Fibroblast of villous mesenchyme (primary cell): ENCODE results near the gene PLA2G15. TPM values are rescaled to one million over a fixed set of nuclear protein-coding genes. Genes with fewer than 3 reads are reported as not detected.

ENCODE experiments used
- DNase-seq: peaks from one replicate; pipeline ENCODE4 v3.0.0-alpha.2; 2010; ENCODE audit warnings: low read depth
- H3K4me3 ChIP-seq: 2 replicates; pipeline ENCODE4 v1.5.1; 2011; ENCODE audit warnings: low read depth, mild to moderate bottlenecking, low read length
- total RNA-seq: library from RNA; depleted of rRNA; stranded (reverse); fragments of >200 nt; gene quantifications from 2 replicates; pipeline ENCODE4 v1.2.3, GENCODE V29; 2012
- TF ChIP-seq, protein P1 (sequence below): IDR thresholded peaks from 2 replicates; pipeline ENCODE4 v1.5.1; 2012; ENCODE audit warnings: low read depth, mild to moderate bottlenecking, low read length; ENCODE audit not compliant: insufficient read depth

PLA2G15 gene
- total RNA-seq, 1 donor, result 19.9 TPM

DNA sequence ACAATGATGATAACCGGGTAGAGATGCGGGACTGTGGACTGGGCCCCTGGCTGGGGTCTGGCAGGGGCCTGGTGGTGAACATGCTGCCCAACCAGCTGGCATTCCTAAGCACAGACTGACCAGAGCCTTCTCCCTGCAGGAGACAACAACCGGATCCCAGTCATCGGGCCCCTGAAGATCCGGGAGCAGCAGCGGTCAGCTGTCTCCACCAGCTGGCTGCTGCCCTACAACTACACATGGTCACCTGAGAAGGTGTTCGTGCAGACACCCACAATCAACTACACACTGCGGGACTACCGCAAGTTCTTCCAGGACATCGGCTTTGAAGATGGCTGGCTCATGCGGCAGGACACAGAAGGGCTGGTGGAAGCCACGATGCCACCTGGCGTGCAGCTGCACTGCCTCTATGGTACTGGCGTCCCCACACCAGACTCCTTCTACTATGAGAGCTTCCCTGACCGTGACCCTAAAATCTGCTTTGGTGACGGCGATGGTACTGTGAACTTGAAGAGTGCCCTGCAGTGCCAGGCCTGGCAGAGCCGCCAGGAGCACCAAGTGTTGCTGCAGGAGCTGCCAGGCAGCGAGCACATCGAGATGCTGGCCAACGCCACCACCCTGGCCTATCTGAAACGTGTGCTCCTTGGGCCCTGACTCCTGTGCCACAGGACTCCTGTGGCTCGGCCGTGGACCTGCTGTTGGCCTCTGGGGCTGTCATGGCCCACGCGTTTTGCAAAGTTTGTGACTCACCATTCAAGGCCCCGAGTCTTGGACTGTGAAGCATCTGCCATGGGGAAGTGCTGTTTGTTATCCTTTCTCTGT, 14.0 kb downstream of the PLA2G15 start:
- no peak for DNase-seq
- H3K4me3 ChIP-seq, result no peak overlapping the region
- TF ChIP-seq, protein P1, sequence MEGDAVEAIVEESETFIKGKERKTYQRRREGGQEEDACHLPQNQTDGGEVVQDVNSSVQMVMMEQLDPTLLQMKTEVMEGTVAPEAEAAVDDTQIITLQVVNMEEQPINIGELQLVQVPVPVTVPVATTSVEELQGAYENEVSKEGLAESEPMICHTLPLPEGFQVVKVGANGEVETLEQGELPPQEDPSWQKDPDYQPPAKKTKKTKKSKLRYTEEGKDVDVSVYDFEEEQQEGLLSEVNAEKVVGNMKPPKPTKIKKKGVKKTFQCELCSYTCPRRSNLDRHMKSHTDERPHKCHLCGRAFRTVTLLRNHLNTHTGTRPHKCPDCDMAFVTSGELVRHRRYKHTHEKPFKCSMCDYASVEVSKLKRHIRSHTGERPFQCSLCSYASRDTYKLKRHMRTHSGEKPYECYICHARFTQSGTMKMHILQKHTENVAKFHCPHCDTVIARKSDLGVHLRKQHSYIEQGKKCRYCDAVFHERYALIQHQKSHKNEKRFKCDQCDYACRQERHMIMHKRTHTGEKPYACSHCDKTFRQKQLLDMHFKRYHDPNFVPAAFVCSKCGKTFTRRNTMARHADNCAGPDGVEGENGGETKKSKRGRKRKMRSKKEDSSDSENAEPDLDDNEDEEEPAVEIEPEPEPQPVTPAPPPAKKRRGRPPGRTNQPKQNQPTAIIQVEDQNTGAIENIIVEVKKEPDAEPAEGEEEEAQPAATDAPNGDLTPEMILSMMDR, result no peak

DNA sequence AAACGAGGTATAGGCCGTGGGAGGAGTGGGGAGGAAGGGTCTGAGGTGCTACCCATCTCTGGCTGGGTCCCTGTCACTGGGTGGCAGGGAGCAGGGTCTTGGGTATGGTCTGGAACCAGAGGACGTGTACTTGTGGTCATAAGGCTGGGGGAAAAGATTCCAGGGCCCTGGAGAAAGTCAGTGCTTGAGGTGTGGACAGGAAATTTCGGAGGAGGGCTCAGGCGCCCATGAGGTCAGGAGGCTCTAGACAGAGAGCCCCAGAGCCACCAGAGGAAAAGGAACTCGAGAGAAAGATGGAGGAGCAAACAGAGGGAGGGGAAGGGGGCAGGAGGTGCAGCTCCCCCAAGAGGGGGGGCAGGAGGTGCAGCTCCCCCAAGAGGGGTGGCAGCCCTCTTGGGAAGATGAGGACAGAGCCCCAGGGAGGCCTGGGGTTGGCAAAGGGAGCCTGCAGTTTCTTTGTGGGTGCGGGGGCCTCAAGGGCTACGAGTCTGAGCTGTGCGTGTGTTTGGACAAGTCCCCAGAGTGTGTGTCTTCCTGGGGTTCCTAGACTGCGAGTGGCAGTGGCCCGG, 18.5 kb downstream of the PLA2G15 start:
- TF ChIP-seq, protein P1, result no peak
- no peak for DNase-seq
- H3K4me3 ChIP-seq, result peak overlapping the region; percentile 93

DNA sequence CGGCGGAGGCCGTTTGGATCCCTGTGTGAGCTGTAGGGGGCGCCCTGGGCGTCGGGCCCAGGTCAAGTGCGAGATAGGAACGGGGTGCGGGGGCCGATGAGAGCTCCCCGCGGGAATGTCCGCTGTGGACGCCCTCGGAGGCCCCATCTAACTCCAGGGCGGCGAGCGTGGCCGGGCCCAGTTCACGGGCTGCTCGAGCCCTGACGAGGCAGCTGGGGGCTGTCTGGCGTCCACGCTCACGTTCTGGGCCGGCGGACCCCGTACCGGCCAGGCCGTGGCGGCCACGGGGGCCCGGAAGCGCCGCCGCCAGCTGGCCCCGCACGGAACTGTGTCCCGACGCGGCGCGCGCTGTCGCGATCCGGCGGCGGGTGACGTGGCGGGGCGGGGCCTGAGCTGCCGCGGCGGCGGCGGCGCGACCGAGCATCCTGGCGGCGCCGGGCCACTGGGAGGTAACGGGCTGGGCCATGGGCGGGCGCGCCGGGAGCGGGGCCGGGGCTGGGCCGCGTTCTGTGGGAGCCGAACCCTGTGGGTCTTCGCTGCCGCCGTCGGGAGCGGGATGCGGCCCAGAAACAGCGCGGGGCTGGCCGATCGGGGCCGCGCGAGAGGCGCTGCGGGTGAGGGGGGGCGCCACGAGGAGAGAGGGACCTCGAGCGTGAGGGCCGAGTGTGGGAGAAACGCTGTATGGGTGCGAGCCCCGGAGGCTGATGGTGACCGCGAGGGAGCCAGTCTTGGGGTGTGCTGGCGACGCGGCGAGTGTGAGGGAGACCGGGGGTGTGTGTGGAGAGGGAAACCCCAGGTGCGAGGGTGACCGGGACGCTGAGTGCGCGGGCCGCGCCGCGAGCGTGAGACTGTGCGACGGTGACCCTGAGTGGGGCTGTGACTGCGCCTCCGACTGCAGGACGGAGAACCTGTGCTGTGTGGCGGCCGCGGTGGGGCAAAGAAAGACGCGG, 19.2 kb downstream of the PLA2G15 start, which contains the start of gene SLC7A6:
TSS of gene SLC7A6 (plus strand) at position 399 of the 950 bp plus-strand sequence. CDS start 10,201 bp downstream, outside the sequence.
- TF ChIP-seq, protein P1, result peak; percentile 64
- peak within 1 kb of the TSS; percentile 93 for H3K4me3 ChIP-seq
- peak; percentile 75 for DNase-seq

DNA sequence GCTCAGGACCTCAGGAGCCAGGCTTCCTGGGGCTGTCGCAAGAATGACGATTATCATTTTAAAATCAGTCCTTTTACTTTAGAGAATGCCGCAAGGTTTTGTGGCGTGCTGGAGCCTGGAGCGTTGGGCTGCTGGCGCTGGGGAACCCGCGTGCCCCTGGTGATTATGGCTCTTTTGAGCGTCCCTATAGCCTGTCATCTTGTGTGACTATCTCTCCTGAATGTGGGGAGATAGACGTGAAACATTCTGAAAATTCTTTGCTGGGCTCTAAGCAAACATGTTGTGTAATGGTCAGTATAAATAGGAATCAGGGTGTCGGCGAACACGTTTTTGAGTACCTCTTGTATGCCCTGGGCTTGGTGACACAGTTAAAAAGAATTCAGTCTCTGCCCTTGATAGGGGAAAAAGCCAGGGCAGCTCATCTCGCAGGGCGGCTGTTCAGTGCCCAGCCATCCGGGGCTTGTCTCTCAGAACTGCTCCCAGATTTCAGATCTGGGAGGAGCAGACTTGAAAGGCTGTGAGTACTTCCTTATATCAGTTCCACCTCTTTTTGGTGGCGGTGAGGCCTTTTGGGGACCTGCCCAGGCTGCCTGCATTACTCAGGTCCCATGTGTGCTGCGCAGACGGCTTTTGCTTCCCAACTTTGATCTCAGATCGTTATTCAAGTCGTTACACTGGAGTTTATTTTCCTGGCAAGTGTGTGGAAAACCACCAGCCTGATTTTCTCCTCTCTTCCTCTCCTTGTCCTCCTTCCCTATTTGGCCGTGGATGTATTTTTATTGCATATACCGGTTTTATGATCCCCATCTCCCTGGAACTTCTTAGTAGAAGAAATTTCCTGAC, 20.1 kb downstream of the PLA2G15 start:
- H3K4me3 ChIP-seq, result peak overlapping the region; percentile 93
- peak; percentile 82 for DNase-seq
- TF ChIP-seq, protein P1, result no peak

DNA sequence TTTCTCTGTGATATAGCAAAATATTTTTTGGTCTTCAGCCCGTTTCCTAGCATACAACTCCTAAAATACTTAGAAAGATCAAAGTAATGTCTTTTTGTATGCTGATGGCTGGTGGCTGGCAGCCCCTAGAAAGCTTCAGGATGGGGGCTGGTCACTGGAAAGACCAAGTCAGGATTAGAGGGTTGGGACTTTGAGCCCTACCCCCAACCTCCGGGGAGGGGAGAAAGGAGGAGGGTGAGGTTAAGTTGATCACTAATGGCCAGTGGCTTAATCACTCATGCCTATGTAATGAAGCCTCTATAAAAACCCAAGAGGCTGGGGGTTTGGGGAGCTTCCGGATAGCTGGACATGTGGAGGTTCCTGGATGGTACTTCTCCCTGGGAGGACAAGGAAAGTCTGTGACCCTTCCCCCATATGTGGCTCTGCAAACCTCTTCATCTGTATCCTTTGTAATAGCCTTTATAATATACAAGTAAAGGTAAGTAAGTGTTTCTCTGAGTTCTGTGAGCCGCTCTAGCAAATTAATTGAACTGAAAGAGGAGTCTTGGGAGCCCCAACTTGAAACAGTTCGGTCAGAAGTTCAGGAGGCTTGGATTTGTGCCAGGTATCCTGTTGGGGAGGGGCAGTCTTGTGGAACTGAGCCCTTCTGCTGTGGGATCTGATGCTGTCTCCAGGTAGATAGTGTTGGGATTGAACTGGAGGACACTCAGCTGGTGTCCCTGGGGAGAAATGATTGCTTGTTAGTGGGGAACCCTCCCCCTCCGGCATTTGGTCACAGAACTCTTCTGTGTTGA, 22.6 kb downstream of the PLA2G15 start:
- no peak overlapping the region for H3K4me3 ChIP-seq
- TF ChIP-seq, protein P1, result no peak
- DNase-seq, result no peak
